Common myeloid progenitor, CD34-positive (primary cell): ENCODE results near the gene SUGCT.

Experiments used
- CTCF ChIA-PET: fragments of 350-600 bp; sonication (Branson Sonifier 250); formaldehyde crosslinking; loops from one replicate; lab custom pipeline; 2021; ENCODE audit warnings: antibody characterized with exemption; lab: Charles Lee
- POLR2A ChIA-PET: fragments of 350-600 bp; sonication (Branson Sonifier 250); formaldehyde crosslinking; loops from one replicate; lab custom pipeline; 2021; ENCODE audit warnings: antibody characterized with exemption; lab: Charles Lee
- DNase-seq, 3 donors: peaks; one replicate each; pipeline versions ENCODE4 v3.0.0 to v3.0.0-alpha.2; 2013
- H3K27ac ChIP-seq, 2 experiments: 1 replicate in 1 of 2; 2 replicates in 1 of 2; pipeline ENCODE4 v1.7.0; 2013; ENCODE audit warnings: inconsistent platforms in 2 of 2, low read length in 2 of 2, mild to moderate bottlenecking in 2 of 2, low read depth in 1 of 2, moderate library complexity in 1 of 2; ENCODE audit not compliant: severe bottlenecking in 2 of 2, insufficient read depth in 1 of 2, poor library complexity in 1 of 2
- H3K27me3 ChIP-seq, 5 experiments: replicated peaks in 2 of 5; 1 replicate in 3 of 5; 2 replicates in 2 of 5; pipeline versions ENCODE4 v1.6.1 to v1.7.0; 2013; ENCODE audit warnings: low read length in 4 of 5, mild to moderate bottlenecking in 2 of 5, moderate library complexity in 2 of 5, inconsistent platforms in 1 of 5; ENCODE audit not compliant: insufficient read depth in 5 of 5, control insufficient read depth in 4 of 5
- H3K36me3 ChIP-seq, 4 experiments: 1 replicate in 2 of 4; 2 replicates in 2 of 4; pipeline versions ENCODE4 v1.6.1 to v1.7.0; 2013; ENCODE audit warnings: low read length in 3 of 4, control low read depth in 1 of 4, mild to moderate bottlenecking in 1 of 4; ENCODE audit not compliant: control insufficient read depth in 4 of 4, insufficient read depth in 4 of 4
- H3K4me1 ChIP-seq, 4 experiments: 1 replicate in 3 of 4; 2 replicates in 1 of 4; pipeline versions ENCODE4 v1.6.1 to v1.7.1; 2013; ENCODE audit warnings: low read length in 3 of 4, mild to moderate bottlenecking in 3 of 4, control low read depth in 1 of 4, inconsistent platforms in 1 of 4, moderate library complexity in 1 of 4; ENCODE audit not compliant: control insufficient read depth in 4 of 4, insufficient read depth in 4 of 4; ENCODE audit errors: control extremely low read depth in 1 of 4
- H3K4me3 ChIP-seq, 7 experiments: 1 replicate in 4 of 7; 2 replicates in 3 of 7; pipeline versions ENCODE4 v1.5.1 to v1.7.0; 2013; ENCODE audit warnings: mild to moderate bottlenecking in 7 of 7, low read length in 6 of 7, moderate library complexity in 6 of 7, inconsistent platforms in 2 of 7, low read depth in 2 of 7, control low read depth in 1 of 7; ENCODE audit not compliant: insufficient read depth in 4 of 7, control insufficient read depth in 1 of 7; ENCODE audit errors: extremely low read depth in 1 of 7
- H3K9me3 ChIP-seq, 5 experiments: 1 replicate in 4 of 5; 2 replicates in 1 of 5; pipeline versions ENCODE4 v1.6.1 to v1.7.1; 2013; ENCODE audit warnings: low read length in 4 of 5, mild to moderate bottlenecking in 2 of 5, inconsistent platforms in 1 of 5, low read depth in 1 of 5, moderate library complexity in 1 of 5; ENCODE audit not compliant: control insufficient read depth in 4 of 5, insufficient read depth in 2 of 5; ENCODE audit errors: control extremely low read depth in 1 of 5
- WGBS: methylation state at CpG from one replicate; pipeline ENCODE4 v1.1.5; 2013; ENCODE audit not compliant: insufficient coverage; 5-methylcytosine and 5-hydroxymethylcytosine counted together

Gene SUGCT

GRCh38 chr7:40327113-40327512 is 192.3 kb downstream of the SUGCT start:
- no peak overlapping the region for H3K4me3 ChIP-seq
- POLR2A ChIA-PET, result no interaction called here
- CTCF ChIA-PET, result interaction anchor here (1.2 to 2.8 kb wide), 3 partner anchors 95 to 305 kb away, joined by 3 to 30 read pairs (median 5); no protein-coding TSS in a partner anchor
- peaks cover 0 to 2% (median 0%) of the 10 kb centered on the region in 4 experiments for H3K4me1 ChIP-seq
- H3K9me3 ChIP-seq, result no peaks in the 10 kb centered on the region
- WGBS, result 90% methylated on average over 1 of the region's 2 CpGs
- no peak for DNase-seq
- H3K27me3 ChIP-seq, result no peaks in the 10 kb centered on the region
- H3K27ac ChIP-seq, result no peak overlapping the region
- no peaks in the 10 kb centered on the region for H3K36me3 ChIP-seq

DNA sequence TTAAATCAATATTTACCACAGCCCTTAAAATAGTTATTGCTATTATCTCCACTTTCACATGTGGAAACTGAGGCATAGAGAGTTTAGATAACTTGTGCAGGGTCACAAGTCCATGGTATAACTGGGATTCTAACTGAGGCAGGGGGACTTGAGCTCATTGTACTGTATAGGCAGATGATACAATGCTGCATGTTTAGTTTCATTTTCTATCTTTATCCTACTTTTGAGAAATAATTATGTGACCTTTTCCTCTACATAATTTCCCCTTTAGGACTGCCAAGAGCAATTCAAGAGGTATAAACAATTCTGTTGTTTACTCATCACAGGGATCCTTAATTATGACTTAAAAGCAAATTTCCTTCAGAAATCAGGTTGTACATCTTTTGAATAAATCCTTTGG is 193.1 kb downstream of the SUGCT start:
- ChIA-PET POLR2A (no interaction called here), CTCF (interaction anchor here (1.1 to 2.8 kb wide), 5 partner anchors 94 to 1378 kb away, joined by 3 to 30 read pairs (median 4); no protein-coding TSS in a partner anchor)
- H3K27ac ChIP-seq, result no peak overlapping the region
- peaks cover 0 to 2% (median 0%) of the 10 kb centered on the region in 4 experiments for H3K4me1 ChIP-seq
- DNase-seq, result peak in 1 of 3 donors; percentile 6
- no peaks in the 10 kb centered on the region for H3K9me3 ChIP-seq
- H3K27me3 ChIP-seq, result no peaks in the 10 kb centered on the region
- no peak overlapping the region for H3K4me3 ChIP-seq
- no peaks in the 10 kb centered on the region for H3K36me3 ChIP-seq

- Histone ChIP-seq H3K36me3 (no peaks in the 10 kb centered on the region), H3K4me1 (peaks cover 0 to 2% (median 0%) of the 10 kb centered on the region in 4 experiments), H3K27me3 (no peaks in the 10 kb centered on the region), H3K27ac (no peak overlapping the region), H3K9me3 (no peaks in the 10 kb centered on the region), H3K4me3 (no peak overlapping the region)
- ChIA-PET POLR2A (no interaction called here), CTCF (interaction anchor here (1.0 to 2.8 kb wide), 9 partner anchors 11 to 1385 kb away, joined by 3 to 30 read pairs (median 4); no protein-coding TSS in a partner anchor)
- no CpG with 5 or more reads among the region's 1 CpG for WGBS
- peak; percentile 51 to 75 (median 73) for DNase-seq
Measured at GRCh38 chr7:40329601-40330153, 194.9 kb downstream of the SUGCT start.

DNA sequence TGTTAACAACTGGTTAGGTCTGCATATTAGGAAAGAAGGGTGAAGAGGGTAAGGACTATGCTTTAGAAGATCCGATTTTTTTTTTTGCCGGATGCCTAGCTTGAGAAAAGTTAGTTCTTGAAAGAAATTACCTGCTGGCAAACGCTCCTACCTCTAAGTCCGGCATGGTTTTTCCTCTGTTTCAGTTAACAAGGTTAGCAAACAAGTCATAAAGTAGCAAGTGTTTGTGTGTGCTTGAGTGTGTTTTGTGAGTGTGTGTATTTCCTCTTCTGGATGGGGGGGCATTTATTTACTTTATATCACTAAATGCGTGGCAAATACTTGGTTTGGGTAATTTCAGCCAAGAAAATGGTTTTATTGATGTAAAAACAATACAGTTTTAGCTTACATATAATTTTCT is 195.6 kb downstream of the SUGCT start:
- Histone ChIP-seq H3K36me3 (no peaks in the 10 kb centered on the region), H3K4me1 (peaks cover 0 to 2% (median 0%) of the 10 kb centered on the region in 4 experiments), H3K27me3 (no peaks in the 10 kb centered on the region), H3K4me3 (no peak overlapping the region), H3K27ac (no peak overlapping the region), H3K9me3 (no peaks in the 10 kb centered on the region)
- ChIA-PET CTCF (interaction anchor here (0.6 to 2.0 kb wide), 11 partner anchors 11 to 1375 kb away, joined by 3 to 25 read pairs (median 4); no protein-coding TSS in a partner anchor), POLR2A (no interaction called here)
- WGBS, result 100% methylated on average over 3 of the region's 5 CpGs
- no peak for DNase-seq

GRCh38 chr7:40331915-40332314 is 197.1 kb downstream of the SUGCT start:
- H3K4me3 ChIP-seq, result no peak overlapping the region
- no peak overlapping the region for H3K27ac ChIP-seq
- POLR2A ChIA-PET, result no interaction called here
- H3K36me3 ChIP-seq, result no peaks in the 10 kb centered on the region
- WGBS, result no CpG with 5 or more reads among the region's 1 CpG
- DNase-seq, result no peak
- peaks cover 0 to 2% (median 0%) of the 10 kb centered on the region in 4 experiments for H3K4me1 ChIP-seq
- CTCF ChIA-PET, result interaction anchor here (0.7 to 2.0 kb wide), 8 partner anchors 9 to 1611 kb away, joined by 3 to 25 read pairs (median 4); partner anchors contain the start of gene INHBA
- no peaks in the 10 kb centered on the region for H3K27me3 ChIP-seq
- no peaks in the 10 kb centered on the region for H3K9me3 ChIP-seq

- H3K9me3 ChIP-seq, result no peaks in the 10 kb centered on the region
- CTCF ChIA-PET, result interaction anchor here (1.0 kb wide), 1 partner anchor 1370 kb away, joined by 3 read pairs; the partner anchor contains the start of gene INHBA
- no peak overlapping the region for H3K4me3 ChIP-seq
- H3K27ac ChIP-seq, result no peak overlapping the region
- POLR2A ChIA-PET, result no interaction called here
- H3K4me1 ChIP-seq, result peaks cover 0 to 2% (median 0%) of the 10 kb centered on the region in 4 experiments
- H3K36me3 ChIP-seq, result no peaks in the 10 kb centered on the region
- H3K27me3 ChIP-seq, result no peaks in the 10 kb centered on the region
- DNase-seq, result no peak
Measured at GRCh38 chr7:40332516-40332915, 197.7 kb downstream of the SUGCT start.

DNA sequence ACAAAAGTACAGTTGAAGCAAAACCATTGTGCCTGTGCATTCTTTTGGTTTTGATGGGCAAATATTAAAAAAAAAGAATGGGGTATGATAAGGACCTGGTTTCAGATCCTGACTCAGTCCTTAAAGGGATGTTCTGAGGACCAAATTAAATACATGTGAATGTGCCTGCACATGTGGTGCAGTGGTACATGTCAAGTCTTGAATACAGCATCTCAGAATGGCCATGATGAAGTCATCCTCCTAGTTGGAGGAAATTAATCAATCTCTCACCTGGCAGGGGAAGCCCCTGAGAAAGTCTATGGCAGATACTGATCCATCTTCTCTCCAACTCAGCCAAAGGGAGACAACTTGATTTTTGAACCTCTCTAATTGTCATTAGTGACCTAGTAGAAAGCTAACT is 207.0 kb downstream of the SUGCT start:
- CTCF ChIA-PET, result no interaction called here
- Histone ChIP-seq H3K27me3 (no peaks in the 10 kb centered on the region), H3K36me3 (no peaks in the 10 kb centered on the region), H3K4me1 (no peaks in the 10 kb centered on the region), H3K27ac (no peak overlapping the region), H3K9me3 (peaks cover 0 to 8% (median 0%) of the 10 kb centered on the region in 5 experiments), H3K4me3 (no peak overlapping the region)
- POLR2A ChIA-PET, result no interaction called here
- DNase-seq, result no peak
